DND-41 (cell line): ENCODE measurements around the gene NUTM1.

Experiments
- CTCF ChIP-seq: IDR thresholded peaks from 2 replicates; pipeline ENCODE4 v1.5.1; 2012; ENCODE audit warnings: borderline replicate concordance, low read length, moderate library complexity, mild to moderate bottlenecking; ENCODE audit not compliant: poor library complexity, severe bottlenecking; ENCODE audit errors: extremely low read depth
- EZH2 ChIP-seq: IDR thresholded peaks from 3 replicates; pipeline ENCODE4 v1.6.1; 2012; ENCODE audit warnings: borderline replicate concordance, low read depth, mild to moderate bottlenecking, moderate library complexity, low read length, inconsistent platforms; ENCODE audit not compliant: severe bottlenecking

- no peak for TF ChIP-seq CTCF
- no peak for TF ChIP-seq EZH2
Observed at GRCh38 chr15:34349769-34350168, 6.7 kb downstream of the NUTM1 start.
